Sigmoid colon (tissue), 4 donors: ENCODE data around the gene KCNIP2.

ENCODE experiments used
- POLR2A ChIP-seq, 2 donors: fragments of 450-650 bp; IDR thresholded peaks; one replicate each; pipeline ENCODE4 v1.6.1; 2016; ENCODE audit warnings: antibody characterized with exemption in 2 of 2, mild to moderate bottlenecking in 2 of 2, moderate library complexity in 2 of 2
- POLR2AphosphoS5 ChIP-seq, 4 donors: sonication (generic); formaldehyde crosslinking; IDR thresholded peaks; one replicate each; pipeline ENCODE4 v1.6.1; 2017; ENCODE audit warnings: antibody characterized with exemption in 4 of 4
- TF ChIP-seq, protein P1 (sequence below), 4 experiments: fragments of 450-650 bp in 3 of 4; fragments of 200-600 bp in 1 of 4; IDR thresholded peaks; one replicate each; pipeline ENCODE4 v1.5.1; 2016 to 2019; ENCODE audit warnings: antibody characterized with exemption in 4 of 4, mild to moderate bottlenecking in 3 of 4, moderate library complexity in 2 of 4

GRCh38 chr10:101778781-101779543, 64.6 kb downstream of the KCNIP2 start:
- TF ChIP-seq, protein P1, sequence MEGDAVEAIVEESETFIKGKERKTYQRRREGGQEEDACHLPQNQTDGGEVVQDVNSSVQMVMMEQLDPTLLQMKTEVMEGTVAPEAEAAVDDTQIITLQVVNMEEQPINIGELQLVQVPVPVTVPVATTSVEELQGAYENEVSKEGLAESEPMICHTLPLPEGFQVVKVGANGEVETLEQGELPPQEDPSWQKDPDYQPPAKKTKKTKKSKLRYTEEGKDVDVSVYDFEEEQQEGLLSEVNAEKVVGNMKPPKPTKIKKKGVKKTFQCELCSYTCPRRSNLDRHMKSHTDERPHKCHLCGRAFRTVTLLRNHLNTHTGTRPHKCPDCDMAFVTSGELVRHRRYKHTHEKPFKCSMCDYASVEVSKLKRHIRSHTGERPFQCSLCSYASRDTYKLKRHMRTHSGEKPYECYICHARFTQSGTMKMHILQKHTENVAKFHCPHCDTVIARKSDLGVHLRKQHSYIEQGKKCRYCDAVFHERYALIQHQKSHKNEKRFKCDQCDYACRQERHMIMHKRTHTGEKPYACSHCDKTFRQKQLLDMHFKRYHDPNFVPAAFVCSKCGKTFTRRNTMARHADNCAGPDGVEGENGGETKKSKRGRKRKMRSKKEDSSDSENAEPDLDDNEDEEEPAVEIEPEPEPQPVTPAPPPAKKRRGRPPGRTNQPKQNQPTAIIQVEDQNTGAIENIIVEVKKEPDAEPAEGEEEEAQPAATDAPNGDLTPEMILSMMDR (IDR thresholded peaks at IDR 0.05), result no peak
- no peak for TF ChIP-seq POLR2A (IDR thresholded peaks at IDR 0.05)
- no peak for TF ChIP-seq POLR2AphosphoS5 (IDR thresholded peaks at IDR 0.05)
